Parathyroid adenoma (tissue), 2 donors: ENCODE data around the gene PTRHD1.

Experiments
- H2AFZ ChIP-seq: fragments of 300-600 bp; sonication (generic); one replicate; pipeline ENCODE4 v1.7.0; 2017; ENCODE audit warnings: antibody characterized with exemption, mild to moderate bottlenecking
- H3K27ac ChIP-seq: fragments of 300-600 bp; sonication (generic); one replicate; pipeline ENCODE4 v1.7.0; 2017
- H3K27me3 ChIP-seq: fragments of 300-600 bp; sonication (generic); one replicate; pipeline ENCODE4 v1.7.0; 2017; ENCODE audit warnings: low read length; ENCODE audit not compliant: control insufficient read depth, insufficient read depth
- H3K36me3 ChIP-seq: fragments of 300-600 bp; sonication (generic); one replicate; pipeline ENCODE4 v1.7.0; 2017; ENCODE audit warnings: low read length; ENCODE audit not compliant: control insufficient read depth, insufficient read depth
- H3K4me1 ChIP-seq: fragments of 300-600 bp; sonication (generic); one replicate; pipeline ENCODE4 v1.7.0; 2017; ENCODE audit warnings: control low read depth
- H3K4me2 ChIP-seq: fragments of 300-600 bp; sonication (generic); one replicate; pipeline ENCODE4 v1.7.0; 2017; ENCODE audit warnings: low read length
- H3K4me3 ChIP-seq: fragments of 300-600 bp; sonication (generic); one replicate; pipeline ENCODE4 v1.7.0; 2017; ENCODE audit warnings: low read depth, low read length
- H3K79me2 ChIP-seq: fragments of 300-600 bp; sonication (generic); one replicate; pipeline ENCODE4 v1.7.0; 2017; ENCODE audit warnings: control low read depth
- H3K9ac ChIP-seq: fragments of 300-600 bp; sonication (generic); one replicate; pipeline ENCODE4 v1.7.0; 2017; ENCODE audit warnings: mild to moderate bottlenecking
- H3K9me3 ChIP-seq: fragments of 300-600 bp; sonication (generic); one replicate; pipeline ENCODE4 v1.7.0; 2017; ENCODE audit warnings: low read length; ENCODE audit not compliant: control insufficient read depth
- CTCF ChIP-seq: fragments of 300-600 bp; sonication (generic); IDR thresholded peaks from one replicate; pipeline ENCODE4 v1.7.0; 2017; ENCODE audit warnings: antibody characterized with exemption, mild to moderate bottlenecking
- donor health status: primary hyperparathyroidism.

Gene PTRHD1

GRCh38 chr2:24763843-24764242, 29.3 kb downstream of the PTRHD1 start:
- Histone ChIP-seq H3K27ac (no peak overlapping the region), H3K79me2 (no peaks in the 10 kb centered on the region), H3K9me3 (no peaks in the 10 kb centered on the region), H3K27me3 (no peaks in the 10 kb centered on the region), H3K4me1 (peaks cover 2% of the 10 kb centered on the region), H2AFZ (no peak overlapping the region), H3K36me3 (no peaks in the 10 kb centered on the region), H3K4me2 (no peak overlapping the region), H3K9ac (no peak overlapping the region), H3K4me3 (no peak overlapping the region)
- no peak for TF ChIP-seq CTCF

DNA sequence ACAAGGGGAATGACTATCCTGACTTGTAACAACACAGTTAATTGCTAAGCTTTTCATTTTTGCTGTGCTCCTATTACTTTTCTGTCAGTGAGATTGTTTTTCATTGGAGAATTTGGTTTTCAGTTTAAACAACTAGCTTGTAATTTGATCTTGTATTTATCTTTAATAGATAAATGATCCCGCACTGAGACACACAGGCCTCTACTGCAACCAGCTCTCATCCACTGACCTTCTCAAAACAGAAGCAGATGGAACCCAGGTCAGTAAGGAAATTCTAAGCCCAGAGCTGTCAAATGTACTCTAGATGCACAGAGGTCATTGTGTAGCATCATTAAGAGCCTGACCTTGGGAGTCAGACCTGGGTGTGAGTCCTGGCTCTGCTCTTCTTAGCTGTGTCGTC, 30.7 kb downstream of the PTRHD1 start:
- Histone ChIP-seq H3K9me3 (no peaks in the 10 kb centered on the region), H3K4me1 (peaks cover 2% of the 10 kb centered on the region), H3K27me3 (no peaks in the 10 kb centered on the region), H2AFZ (no peak overlapping the region), H3K4me3 (no peak overlapping the region), H3K79me2 (no peaks in the 10 kb centered on the region), H3K27ac (no peak overlapping the region), H3K4me2 (no peak overlapping the region), H3K36me3 (no peaks in the 10 kb centered on the region), H3K9ac (no peak overlapping the region)
- no peak for TF ChIP-seq CTCF

DNA sequence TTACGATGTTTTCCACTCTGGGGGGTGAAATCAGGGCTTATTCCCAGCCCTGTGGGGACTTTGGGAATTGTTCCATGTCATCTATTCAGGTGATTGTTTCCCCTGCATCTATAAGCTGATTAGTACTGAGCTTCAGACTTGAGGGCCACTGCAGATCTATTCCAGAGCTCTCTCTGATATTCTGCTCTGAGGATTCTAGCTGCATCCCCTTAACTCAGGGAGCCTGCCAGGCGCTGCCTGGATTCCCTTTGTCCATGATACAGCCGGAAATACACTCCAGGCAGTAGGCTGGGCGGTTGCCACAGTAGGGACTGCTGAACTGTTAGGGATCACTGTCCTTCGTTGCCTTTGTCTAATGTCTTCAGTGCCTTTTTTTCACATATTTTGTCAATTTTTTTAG, 31.3 kb downstream of the PTRHD1 start:
- Histone ChIP-seq H3K4me1 (peaks cover 2% of the 10 kb centered on the region), H3K79me2 (no peaks in the 10 kb centered on the region), H3K4me2 (no peak overlapping the region), H3K27me3 (no peaks in the 10 kb centered on the region), H3K9me3 (no peaks in the 10 kb centered on the region), H2AFZ (no peak overlapping the region), H3K4me3 (no peak overlapping the region), H3K9ac (no peak overlapping the region), H3K36me3 (no peaks in the 10 kb centered on the region), H3K27ac (no peak overlapping the region)
- TF ChIP-seq CTCF = no peak

DNA sequence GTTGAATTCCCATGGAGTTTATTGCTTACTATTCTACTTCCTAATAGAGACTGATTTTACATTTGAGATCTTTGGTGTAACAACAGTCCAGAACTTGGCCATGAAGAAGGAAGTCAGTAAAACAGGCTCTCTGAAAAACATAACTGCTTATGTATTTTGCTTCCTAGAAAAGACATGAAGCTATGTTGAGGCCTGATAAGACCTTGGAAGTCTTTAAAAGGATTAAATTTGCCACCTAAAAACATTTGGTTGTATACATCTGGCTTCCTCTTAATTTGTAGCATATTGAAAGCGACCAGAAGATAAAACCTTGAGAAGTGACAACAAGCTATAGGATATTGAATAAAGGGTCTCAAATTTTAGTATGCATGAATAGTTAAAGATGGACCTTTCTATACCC, 36.4 kb downstream of the PTRHD1 start:
- H3K4me3 ChIP-seq = no peak overlapping the region

More for the DNA sequence above, 36.4 kb downstream of the PTRHD1 start:
- H3K27me3 ChIP-seq = no peaks in the 10 kb centered on the region
- no peaks in the 10 kb centered on the region for H3K4me1 ChIP-seq
- no peaks in the 10 kb centered on the region for H3K9me3 ChIP-seq
- H3K9ac ChIP-seq = no peak overlapping the region
- no peak overlapping the region for H3K4me2 ChIP-seq
- no peaks in the 10 kb centered on the region for H3K36me3 ChIP-seq
- no peak overlapping the region for H3K27ac ChIP-seq
- H2AFZ ChIP-seq = no peak overlapping the region
- no peaks in the 10 kb centered on the region for H3K79me2 ChIP-seq
- TF ChIP-seq CTCF = no peak
